Spleen (tissue), 11 donors: ENCODE results near the gene TTYH1. TPM values are rescaled to one million over a fixed set of nuclear protein-coding genes. Genes with fewer than 3 reads are reported as not detected.

Experiments
- DNase-seq: peaks from one replicate; pipeline ENCODE4 v3.0.0-alpha.2; 2020
- H3K27ac ChIP-seq, 8 donors: fragments of 200-600 bp; sonication (generic) in 7 of 8; 1 replicate in 4 of 8; 2 replicates in 4 of 8; pipeline versions ENCODE4 v1.5.0 to v1.8.0; 2016 to 2021; ENCODE audit warnings: inconsistent platforms in 4 of 8, mild to moderate bottlenecking in 4 of 8, moderate library complexity in 1 of 8
- H3K27me3 ChIP-seq, 7 donors: fragments of 200-600 bp; sonication (generic) in 6 of 7; replicated peaks in 1 of 7; 1 replicate in 4 of 7; 2 replicates in 3 of 7; pipeline versions ENCODE4 v1.5.0 to v1.8.0; 2016 to 2021; ENCODE audit warnings: inconsistent platforms in 3 of 7, mild to moderate bottlenecking in 1 of 7
- H3K36me3 ChIP-seq, 6 donors: fragments of 200-600 bp; sonication (generic) in 5 of 6; 1 replicate in 4 of 6; 2 replicates in 2 of 6; pipeline versions ENCODE4 v1.5.0 to v1.8.0; 2016 to 2021; ENCODE audit warnings: inconsistent platforms in 2 of 6
- H3K4me1 ChIP-seq, 6 donors: fragments of 200-600 bp; sonication (generic) in 5 of 6; 1 replicate in 3 of 6; 2 replicates in 3 of 6; pipeline versions ENCODE4 v1.5.0 to v1.8.0; 2016 to 2021; ENCODE audit warnings: inconsistent platforms in 3 of 6
- H3K4me3 ChIP-seq, 8 donors: fragments of 200-600 bp; sonication (generic) in 7 of 8; 1 replicate in 4 of 8; 2 replicates in 4 of 8; pipeline versions ENCODE4 v1.5.0 to v1.8.0; 2016 to 2021; ENCODE audit warnings: inconsistent platforms in 4 of 8, mild to moderate bottlenecking in 4 of 8, moderate library complexity in 2 of 8
- H3K9me3 ChIP-seq, 8 donors: fragments of 200-600 bp; sonication (generic) in 7 of 8; 1 replicate in 4 of 8; 2 replicates in 4 of 8; pipeline versions ENCODE4 v1.5.0 to v1.8.0; 2016 to 2021; ENCODE audit warnings: inconsistent platforms in 4 of 8
- POLR2A ChIP-seq, 3 donors: fragments of 450-650 bp; IDR thresholded peaks; one replicate each; pipeline ENCODE4 v1.5.1; 2017; ENCODE audit warnings: antibody characterized with exemption in 3 of 3, mild to moderate bottlenecking in 1 of 3
- POLR2AphosphoS5 ChIP-seq, 3 donors: sonication (generic); formaldehyde crosslinking; IDR thresholded peaks; one replicate each; pipeline ENCODE4 v1.5.1; 2017; ENCODE audit warnings: antibody characterized with exemption in 3 of 3
- WGBS, 5 donors: extraction: QIAGEN DNeasy Blood & Tissue Kit in 3 of 5; methylation state at CpG; one replicate each; pipeline versions ENCODE4 v1.1.5 to v1.1.7; 2013 to 2018; 5-methylcytosine and 5-hydroxymethylcytosine counted together
- intact Hi-C: fragments of 100-400 bp; cut with DNase I; formaldehyde crosslinking; loops from one replicate; pipeline ENCODE4 v1.15.0; 2023; ENCODE audit warnings: low total_unique reads
- polyA plus RNA-seq, 3 donors: library from polyadenylated mRNA; stranded (reverse); fragments of 200-250 nt; gene quantifications; one replicate each; pipeline ENCODE4 v1.2.1, GENCODE V29; 2013
- total RNA-seq, 7 donors: library from RNA; depleted of rRNA in 3 of 7; stranded (reverse); fragments of >200 nt in 3 of 7; fragmentation: NEBNext Ultra II Directional in 4 of 7; extraction: Animal tissue kit (Norgen Biotek cat#: 25700) in 4 of 7; gene quantifications; one replicate each; pipeline versions ENCODE4 v1.1.0 to v1.2.1, GENCODE V29; 2016 to 2021
- TF ChIP-seq, protein P1 (sequence below), 11 experiments: fragments of 200-600 bp in 7 of 11; fragments of 450-650 bp in 4 of 11; sonication (generic) in 4 of 11; IDR thresholded peaks in 8 of 11; conservative IDR thresholded peaks in 3 of 11; 1 replicate in 7 of 11; 2 replicates in 4 of 11; pipeline versions ENCODE4 v1.4.0 to v1.8.0; 2016 to 2021; ENCODE audit warnings: antibody characterized with exemption in 11 of 11, inconsistent platforms in 4 of 11, mild to moderate bottlenecking in 1 of 11
- donor health status: healthy with polysubstance abuse.
- donor health status: DM: no; HTN: no; CAD: no; lungs with moderate emphysema.
- donor health status: DM: no; HTN: no; CAD: no.
- donor health status: Bipolar disorder and iron deficiency.
- donor health status: healthy.
- donor health status: DM: no; HTN: no; CAD: no.
- donor health status: DM: yes; HTN: yes; CAD: no.

TTYH1 gene
- total and polyA plus RNA-seq, 10 donors: 0.97 to 3.5 (median 1.2) TPM

DNA sequence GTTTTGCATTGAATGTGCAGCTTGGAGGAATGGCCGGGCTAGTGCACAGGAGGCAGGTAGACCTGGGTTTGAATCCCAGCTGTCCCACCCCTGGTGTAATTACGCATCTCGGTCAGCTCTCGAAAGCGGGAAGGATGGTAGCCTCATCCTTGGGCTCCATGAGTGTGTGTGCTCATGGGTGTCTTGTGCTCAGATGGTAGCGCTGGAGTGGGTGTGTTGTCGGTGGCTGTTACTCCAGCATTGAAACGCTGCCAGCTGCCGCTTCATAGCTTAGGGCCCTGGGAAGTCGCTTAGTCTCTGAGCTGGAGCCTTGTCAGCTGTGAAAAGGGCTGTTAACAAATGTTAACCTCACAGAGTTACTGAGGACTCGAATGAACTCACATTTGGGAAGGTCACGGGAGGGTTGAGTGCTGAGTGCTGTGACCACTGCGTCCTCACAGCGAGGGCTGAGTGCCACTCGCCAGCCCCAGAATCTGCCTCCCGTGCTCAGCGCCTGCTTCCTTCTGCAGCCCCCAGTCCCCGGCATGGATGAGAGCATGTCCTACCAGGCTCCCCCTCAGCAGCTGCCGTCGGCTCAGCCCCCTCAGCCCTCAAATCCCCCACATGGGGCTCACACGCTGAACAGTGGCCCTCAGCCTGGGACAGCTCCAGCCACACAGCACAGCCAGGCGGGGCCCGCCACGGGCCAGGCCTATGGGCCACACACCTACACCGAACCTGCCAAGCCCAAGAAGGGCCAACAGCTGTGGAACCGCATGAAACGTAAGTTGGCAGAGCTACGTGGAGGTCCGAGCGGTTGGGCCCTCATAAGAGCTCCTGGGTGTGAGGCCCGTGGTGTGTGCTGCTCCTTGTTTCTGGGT lies 38.9 kb downstream of the TTYH1 start:
- H3K36me3 ChIP-seq: peaks cover 17 to 87% (median 83%) of the 10 kb centered on the region in 6 donors
- no peak overlapping the region for H3K4me3 ChIP-seq
- H3K27me3 ChIP-seq: no peaks in the 10 kb centered on the region
- no peak overlapping the region for H3K27ac ChIP-seq
- H3K9me3 ChIP-seq: no peaks in the 10 kb centered on the region
- peaks cover 16 to 65% (median 38%) of the 10 kb centered on the region in 6 donors for H3K4me1 ChIP-seq
- peak; percentile 39 for DNase-seq
- intact Hi-C loops: no loop called here
- TF ChIP-seq, protein P1, sequence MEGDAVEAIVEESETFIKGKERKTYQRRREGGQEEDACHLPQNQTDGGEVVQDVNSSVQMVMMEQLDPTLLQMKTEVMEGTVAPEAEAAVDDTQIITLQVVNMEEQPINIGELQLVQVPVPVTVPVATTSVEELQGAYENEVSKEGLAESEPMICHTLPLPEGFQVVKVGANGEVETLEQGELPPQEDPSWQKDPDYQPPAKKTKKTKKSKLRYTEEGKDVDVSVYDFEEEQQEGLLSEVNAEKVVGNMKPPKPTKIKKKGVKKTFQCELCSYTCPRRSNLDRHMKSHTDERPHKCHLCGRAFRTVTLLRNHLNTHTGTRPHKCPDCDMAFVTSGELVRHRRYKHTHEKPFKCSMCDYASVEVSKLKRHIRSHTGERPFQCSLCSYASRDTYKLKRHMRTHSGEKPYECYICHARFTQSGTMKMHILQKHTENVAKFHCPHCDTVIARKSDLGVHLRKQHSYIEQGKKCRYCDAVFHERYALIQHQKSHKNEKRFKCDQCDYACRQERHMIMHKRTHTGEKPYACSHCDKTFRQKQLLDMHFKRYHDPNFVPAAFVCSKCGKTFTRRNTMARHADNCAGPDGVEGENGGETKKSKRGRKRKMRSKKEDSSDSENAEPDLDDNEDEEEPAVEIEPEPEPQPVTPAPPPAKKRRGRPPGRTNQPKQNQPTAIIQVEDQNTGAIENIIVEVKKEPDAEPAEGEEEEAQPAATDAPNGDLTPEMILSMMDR (IDR thresholded peaks at IDR 0.05 in 8 of 11, conservative IDR thresholded peaks at IDR 0.05 in 3 of 11): no peak
- TF ChIP-seq POLR2AphosphoS5 (IDR thresholded peaks at IDR 0.05): peak in 2 of 3 donors; percentile 27 to 55
- WGBS, 5 donors: 92 to 97% (median 94%) methylated on average over 24 to 31 of the region's 31 CpGs

DNA sequence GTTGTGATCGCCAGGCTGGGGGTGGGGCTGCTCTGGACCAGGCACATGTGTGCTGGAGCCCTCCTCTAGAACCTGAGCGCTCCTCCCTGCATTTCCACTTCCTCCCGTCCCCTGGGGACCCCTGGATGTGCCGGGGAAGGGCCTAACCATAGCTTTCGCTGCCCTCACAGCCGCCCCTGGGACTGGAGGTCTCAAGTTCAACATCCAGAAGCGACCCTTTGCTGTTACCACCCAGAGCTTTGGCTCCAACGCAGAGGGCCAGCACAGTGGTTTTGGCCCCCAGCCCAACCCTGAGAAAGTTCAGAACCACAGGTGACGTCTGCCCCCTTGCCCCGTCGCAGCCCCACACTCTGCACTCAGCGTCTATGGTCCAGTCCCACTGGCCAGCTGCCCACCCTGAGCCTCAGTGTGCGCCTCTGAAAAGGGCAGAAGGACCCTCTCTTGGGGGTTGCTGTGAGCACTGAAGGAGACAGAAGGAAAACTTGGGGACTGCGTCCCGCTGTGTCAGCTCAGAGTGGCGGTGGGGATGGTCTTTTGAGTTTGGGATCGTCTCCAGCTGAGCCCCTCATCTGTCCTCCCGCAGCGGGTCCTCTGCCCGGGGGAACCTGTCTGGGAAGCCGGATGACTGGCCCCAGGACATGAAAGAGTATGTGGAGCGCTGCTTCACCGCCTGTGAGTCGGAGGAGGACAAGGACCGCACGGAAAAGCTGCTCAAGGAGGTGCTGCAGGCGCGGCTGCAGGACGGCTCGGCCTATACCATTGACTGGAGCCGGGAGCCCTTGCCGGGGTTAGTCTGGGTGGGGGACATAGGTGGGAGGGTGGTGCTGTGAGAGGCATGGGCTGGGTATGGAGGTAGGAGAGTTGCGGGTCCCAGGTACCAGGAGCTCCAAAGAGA lies 39.8 kb downstream of the TTYH1 start:
- peaks cover 16 to 69% (median 42%) of the 10 kb centered on the region in 6 donors for H3K4me1 ChIP-seq
- 93 to 97% (median 94%) methylated on average over 32 to 33 of the region's 33 CpGs for WGBS, 5 donors
- intact Hi-C loops: no loop called here

DNA sequence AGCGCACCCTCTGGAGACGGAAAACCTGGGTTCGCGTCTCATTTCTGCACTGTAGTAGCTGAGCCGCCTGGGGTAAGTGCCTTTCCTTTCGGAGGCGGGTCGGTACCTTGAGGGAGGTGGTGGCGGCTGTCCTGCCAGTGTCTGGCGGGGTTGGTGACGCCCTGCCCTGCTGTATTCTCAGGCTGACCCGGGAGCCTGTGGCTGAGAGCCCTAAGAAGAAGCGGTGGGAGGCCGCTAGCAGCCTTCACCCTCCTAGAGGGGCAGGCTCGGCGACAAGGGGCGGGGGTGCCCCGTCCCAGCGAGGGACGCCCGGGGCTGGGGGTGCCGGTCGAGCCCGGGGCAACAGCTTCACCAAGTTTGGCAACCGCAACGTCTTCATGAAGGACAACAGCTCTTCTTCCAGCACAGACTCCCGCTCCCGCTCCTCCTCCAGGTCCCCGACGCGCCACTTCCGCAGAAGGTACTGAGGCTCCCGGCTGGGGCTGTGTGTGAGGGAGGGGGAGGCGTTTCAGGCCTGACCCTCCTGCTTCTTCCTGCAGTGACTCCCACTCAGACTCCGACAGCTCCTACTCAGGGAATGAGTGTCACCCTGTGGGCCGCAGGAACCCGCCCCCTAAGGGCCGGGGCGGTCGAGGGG lies 40.6 kb downstream of the TTYH1 start:
- Histone ChIP-seq H3K27me3 (no peaks in the 10 kb centered on the region), H3K9me3 (no peaks in the 10 kb centered on the region), H3K27ac (no peak overlapping the region), H3K4me1 (peaks cover 7 to 69% (median 39%) of the 10 kb centered on the region in 6 donors), H3K4me3 (no peak overlapping the region), H3K36me3 (peaks cover 17 to 100% (median 100%) of the 10 kb centered on the region in 6 donors)
- DNase-seq: no peak
- WGBS, 5 donors: 92 to 95% (median 94%) methylated on average over 35 to 40 of the region's 40 CpGs
- TF ChIP-seq POLR2AphosphoS5 (IDR thresholded peaks at IDR 0.05) (peak in 2 of 3 donors; percentile 15 to 42), POLR2A (IDR thresholded peaks at IDR 0.05) (no peak)
- intact Hi-C loops: no loop called here

More for the DNA sequence above, 39.8 kb downstream of the TTYH1 start:
- peaks cover 17 to 95% (median 91%) of the 10 kb centered on the region in 6 donors for H3K36me3 ChIP-seq
- no peak for DNase-seq
- H3K4me3 ChIP-seq: no peak overlapping the region
- H3K27me3 ChIP-seq: no peaks in the 10 kb centered on the region
- H3K9me3 ChIP-seq: no peaks in the 10 kb centered on the region
- TF ChIP-seq, protein P1 (IDR thresholded peaks at IDR 0.05 in 8 of 11, conservative IDR thresholded peaks at IDR 0.05 in 3 of 11): no peak
- TF ChIP-seq POLR2AphosphoS5 (IDR thresholded peaks at IDR 0.05): peak in 2 of 3 donors; percentile 19 to 26
- no peak overlapping the region for H3K27ac ChIP-seq
